GM21423 (cell line): ENCODE data around the gene FATE1.
"Not testable (repeated sequence)": the region's sequence is repeated elsewhere in the genome, so short reads cannot be mapped to it uniquely, and the experiment has no call there.

Source experiments
- ATAC-seq: cut with Tn5 transposase; IDR thresholded peaks from one replicate; pipeline ENCODE4 v1.9.1; 2021; ENCODE audit warnings: mild to moderate bottlenecking, moderate library complexity; ENCODE audit not compliant: unreplicated experiment

FATE1 gene, protein sequence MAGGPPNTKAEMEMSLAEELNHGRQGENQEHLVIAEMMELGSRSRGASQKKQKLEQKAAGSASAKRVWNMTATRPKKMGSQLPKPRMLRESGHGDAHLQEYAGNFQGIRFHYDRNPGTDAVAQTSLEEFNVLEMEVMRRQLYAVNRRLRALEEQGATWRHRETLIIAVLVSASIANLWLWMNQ

GRCh38 chrX:151715752-151716151, at the start of gene FATE1:
Gene FATE1 (plus strand): TSS chrX:151716035. CDS start chrX:151716120, 85 bp downstream.
- ATAC-seq, result no peak

GRCh38 chrX:151675121-151675746, 40.6 kb upstream of the FATE1 start:
- ATAC-seq, result no peak

DNA sequence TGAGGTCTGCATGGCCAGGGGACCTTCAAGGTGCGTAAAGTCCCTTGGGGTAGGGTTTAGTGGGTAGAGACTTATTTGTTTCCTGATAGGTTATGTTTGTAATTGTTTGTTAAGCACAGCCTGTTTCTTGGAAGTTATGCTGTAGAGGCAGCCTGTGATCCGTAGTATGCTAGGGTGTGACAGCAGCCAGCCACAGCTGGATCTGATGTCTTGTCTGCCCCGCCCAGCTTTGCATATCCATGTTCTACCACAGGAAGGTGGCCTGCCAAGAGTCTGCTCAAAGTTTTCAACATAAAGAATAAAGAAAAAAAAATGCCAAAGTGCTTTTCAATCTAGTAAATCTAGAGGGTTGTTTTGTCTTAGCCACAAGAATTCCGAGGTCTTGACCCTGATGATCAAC, 39.6 kb upstream of the FATE1 start:
- ATAC-seq, result no peak

DNA sequence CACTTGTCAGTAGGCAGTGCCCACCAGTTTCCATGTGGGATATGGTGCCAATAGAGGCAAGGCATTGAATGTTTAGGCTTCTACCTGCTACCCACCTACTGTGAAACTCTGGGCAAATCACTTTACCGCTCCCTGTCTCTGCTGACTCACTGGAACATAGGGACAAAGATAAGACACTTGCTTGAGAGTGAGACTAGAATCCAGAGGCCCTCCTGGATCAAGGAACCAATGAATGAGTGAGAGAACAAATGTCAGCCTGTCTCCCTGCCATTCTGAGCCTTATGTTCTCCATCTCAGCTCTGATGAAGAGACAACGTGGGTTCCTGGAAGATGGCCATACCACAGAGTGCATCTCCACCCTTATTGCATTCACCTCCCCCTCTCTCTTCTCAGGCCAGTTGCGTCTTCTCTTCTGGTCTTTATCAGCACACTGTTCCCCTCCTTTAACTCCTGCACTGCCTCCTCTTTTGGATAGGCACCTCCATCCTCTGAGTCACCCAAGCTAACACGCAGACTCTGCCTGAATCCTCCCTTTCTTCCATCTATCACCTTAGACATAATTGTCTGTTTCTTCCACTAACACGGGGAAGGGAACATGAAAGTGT, 35.9 kb upstream of the FATE1 start:
- no peak for ATAC-seq

DNA sequence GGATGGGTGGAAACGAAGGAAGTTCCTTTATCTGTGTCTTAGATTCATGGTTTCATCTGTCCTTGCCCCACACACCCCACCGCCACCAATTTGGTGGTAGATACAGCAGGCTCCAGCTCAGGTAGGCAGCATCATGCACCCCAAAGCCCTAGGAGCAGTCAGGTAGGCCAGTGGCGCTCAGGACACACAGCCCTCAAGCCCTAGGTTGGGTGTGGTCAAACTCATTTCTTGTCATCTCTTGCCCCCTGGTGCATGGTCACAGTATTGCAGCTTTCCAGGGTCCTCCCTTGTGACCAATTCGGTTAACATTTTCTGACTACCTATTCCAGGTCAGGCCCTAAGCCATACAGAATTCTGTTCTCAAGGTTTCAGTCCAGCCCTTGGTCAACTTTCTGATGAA, 35.0 kb upstream of the FATE1 start:
- ATAC-seq, result peak; percentile 83

DNA sequence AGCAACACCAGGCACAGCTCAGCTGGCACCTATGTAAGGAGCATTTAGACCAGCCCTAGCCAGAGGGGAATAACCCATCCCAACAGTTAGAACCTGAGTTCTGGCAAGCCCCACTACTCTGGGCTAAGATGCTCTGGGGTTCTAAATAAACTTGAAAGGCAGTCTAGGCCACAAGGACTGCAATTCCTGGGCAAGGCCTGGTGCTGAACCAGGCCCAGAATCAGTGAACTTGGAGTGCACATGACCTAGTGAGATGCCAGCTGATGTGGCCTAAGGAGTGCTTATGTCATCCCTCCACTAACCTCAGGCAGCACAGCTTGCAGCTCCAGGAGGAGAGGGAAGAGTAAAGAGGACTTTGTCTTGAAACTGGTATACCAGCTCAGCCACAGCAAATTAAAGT, 28.2 kb upstream of the FATE1 start:
- ATAC-seq, result no peak

- no peak for ATAC-seq
Measured at GRCh38 chrX:151688695-151689094, 27.1 kb upstream of the FATE1 start.

- no peak for ATAC-seq
Measured at GRCh38 chrX:151692825-151693224, 23.0 kb upstream of the FATE1 start.

DNA sequence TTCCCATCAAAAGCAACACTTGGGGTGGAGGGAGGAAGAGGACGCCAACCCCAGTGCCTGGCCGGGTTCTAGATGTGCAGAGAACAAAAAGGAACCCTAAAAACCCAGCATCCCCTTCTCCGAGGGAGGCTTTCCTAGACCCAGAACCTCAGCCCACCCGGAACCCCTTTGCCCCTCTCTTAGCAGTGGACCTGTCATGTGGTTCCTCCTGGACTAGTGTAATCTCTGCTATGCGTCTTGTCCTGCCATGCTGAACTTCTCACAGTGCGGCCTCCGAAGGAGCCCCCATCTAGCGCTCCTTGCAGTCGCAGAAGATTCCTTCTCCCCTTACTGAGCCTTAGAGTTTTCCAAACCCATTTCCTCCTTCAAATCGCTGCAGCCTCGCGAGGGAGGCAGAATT, 21.7 kb upstream of the FATE1 start:
- ATAC-seq, result no peak

GRCh38 chrX:151694661-151695582, 20.9 kb upstream of the FATE1 start, which contains the start of gene PRRG3:
Gene PRRG3 (plus strand): TSS chrX:151695458. CDS start chrX:151698815, 3,357 bp downstream.
- ATAC-seq, result no peak

DNA sequence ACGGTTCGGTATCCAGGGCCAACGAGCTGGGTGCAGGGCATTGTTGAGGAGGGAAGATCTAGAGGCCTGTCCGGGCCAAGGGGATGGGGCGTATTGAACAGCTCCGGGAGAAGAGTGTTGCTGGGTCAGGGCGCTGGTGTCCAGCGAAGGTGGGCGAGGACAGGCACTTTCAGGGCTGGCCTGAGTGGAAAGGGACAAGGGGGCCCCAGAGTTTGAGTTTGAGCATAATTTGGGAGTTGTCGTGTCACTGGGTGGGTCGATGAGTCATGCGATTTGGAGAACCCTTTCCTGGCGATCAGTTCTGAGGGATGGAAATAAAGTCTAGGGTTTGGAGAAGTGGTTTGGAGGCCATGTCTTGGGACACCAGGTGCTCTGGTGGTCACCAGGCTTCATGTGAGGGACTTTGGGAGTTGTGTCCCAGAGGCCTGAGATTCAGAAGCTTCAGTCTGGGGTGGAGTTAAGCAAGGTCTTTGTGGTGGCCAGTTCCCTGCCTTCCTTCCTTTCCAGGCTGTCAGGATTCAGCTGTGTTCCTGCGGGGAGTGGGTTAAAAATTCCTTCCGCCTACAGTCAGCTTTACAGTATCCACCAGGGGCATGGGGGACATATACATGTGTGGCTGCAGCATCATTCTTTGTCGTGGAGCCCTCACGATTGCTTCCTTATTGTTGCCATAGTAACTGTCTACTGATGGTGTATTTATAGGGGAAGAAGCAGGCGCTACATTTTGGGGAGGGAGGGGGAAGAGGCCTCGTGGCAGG, 20.1 kb upstream of the FATE1 start:
- ATAC-seq, result no peak

- not testable (repeated sequence) for ATAC-seq
Measured at GRCh38 chrX:151697082-151697481, 18.8 kb upstream of the FATE1 start.

GRCh38 chrX:151697522-151697921, 18.3 kb upstream of the FATE1 start:
- ATAC-seq, result no peak

DNA sequence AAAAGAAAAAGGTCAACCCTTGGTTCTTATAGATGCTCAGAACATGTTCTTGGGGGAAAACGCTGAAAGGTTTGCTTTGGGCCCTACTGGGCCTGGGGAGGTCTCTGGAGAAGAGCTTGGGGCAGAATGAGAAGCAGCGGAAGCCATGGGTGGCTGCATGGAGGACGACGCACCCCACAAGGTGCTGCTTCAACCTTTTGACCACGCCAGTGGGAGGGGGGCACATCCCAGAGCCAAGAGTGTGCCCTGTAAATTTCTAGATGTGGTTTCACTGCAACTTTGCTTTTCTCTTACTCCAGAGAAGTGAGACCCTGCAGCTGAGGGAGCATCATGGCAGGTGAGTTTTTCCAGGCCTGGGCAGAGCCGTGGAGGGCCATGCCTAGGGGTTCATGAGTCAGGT, 17.4 kb upstream of the FATE1 start:
- no peak for ATAC-seq

- no peak for ATAC-seq
Measured at GRCh38 chrX:151699746-151700145, 16.1 kb upstream of the FATE1 start.

DNA sequence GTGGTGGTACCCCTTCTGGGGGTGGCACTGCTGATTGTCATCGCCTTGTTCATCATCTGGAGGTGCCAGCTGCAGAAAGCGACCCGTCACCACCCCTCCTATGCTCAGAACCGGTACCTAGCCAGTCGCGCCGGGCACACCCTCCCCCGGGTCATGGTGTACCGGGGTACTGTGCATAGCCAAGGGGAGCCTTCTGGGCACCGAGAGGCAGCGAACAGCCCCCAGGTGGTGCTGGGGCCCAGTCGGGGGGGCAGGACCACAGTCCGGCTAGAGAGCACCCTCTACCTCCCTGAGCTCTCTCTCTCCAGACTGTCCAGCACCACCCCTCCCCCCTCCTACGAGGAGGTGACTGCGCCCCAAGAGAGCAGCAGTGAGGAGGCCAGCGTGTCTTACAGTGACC, 15.3 kb upstream of the FATE1 start:
- no peak for ATAC-seq

DNA sequence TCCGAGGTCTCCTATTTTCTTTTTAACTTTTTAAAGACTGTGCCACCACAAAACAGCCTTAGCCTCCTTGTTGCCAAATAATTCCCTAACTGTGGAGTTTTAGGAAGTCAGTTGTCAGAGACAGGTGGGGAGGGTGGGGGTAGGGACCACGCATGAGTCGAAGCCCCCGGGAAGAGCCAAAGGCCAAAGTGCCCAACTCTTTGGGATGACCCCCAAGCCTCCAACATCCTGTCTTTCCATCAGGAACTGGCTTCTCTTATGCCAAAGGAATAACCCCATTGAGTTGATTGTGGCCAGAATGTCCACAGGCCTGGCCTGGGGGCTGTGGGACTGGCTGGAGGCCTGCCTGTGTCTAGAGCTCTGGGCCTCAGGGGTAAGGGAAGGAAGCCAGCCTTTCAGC, 14.8 kb upstream of the FATE1 start:
- ATAC-seq, result no peak

DNA sequence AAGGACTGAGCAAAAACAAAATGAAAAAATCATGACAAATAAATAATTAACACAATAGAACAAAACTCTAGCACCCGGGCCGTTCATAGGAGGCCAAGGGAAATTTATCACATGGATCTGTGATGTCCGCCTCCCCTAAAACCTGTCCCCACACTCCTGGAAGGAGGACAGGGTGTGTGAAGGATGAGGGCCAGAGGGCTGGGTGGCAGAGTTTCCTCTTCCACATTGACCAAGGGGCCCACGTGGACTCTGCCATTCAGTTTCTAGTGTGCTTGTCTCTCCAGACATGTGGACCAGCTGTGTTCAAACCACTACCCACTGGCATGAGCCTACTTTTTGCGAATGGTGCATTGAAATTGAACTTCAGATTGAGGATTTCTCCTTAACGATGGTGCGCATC, 14.3 kb upstream of the FATE1 start:
- no peak for ATAC-seq

DNA sequence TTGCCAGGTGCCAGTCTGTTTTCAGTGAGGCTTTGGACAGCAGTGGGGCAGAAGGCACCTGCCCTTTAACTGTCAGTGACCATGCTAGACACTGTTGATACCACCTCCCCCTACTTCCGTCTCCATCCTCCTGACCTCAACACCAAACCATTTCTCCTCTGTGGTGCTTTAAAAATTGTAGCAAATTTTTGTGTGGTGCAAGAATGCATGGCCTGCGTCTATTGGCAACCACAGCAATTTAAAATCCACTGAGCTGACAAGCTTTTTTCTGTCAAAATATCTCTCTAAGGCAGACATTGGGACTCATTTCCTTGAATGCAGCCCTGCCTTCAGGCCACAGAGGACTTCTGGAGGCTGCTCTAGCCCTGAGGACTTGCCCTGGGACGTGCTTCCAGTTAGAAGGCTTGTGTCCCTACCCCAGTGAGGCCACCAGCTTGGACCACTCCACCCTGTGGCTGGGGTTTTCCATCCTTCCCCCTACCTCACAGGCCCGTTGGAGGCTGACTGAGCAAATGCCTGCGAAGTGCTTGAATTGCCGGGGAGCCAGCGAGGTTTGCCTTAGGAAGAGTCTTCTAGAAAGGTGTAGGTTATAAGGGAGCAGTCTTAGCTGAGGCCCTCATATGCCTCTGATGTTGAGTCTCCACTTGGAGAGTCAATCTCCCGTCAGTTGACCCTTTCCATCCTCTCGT, 13.7 kb upstream of the FATE1 start:
- ATAC-seq, result no peak

- no peak for ATAC-seq
Measured at GRCh38 chrX:151702741-151703340, 13.0 kb upstream of the FATE1 start.
